ENCODE measurements around the gene NMNAT3. TPM values are rescaled to one million over a fixed set of nuclear protein-coding genes. Genes with fewer than 3 reads are reported as not detected.

Gene NMNAT3
- total RNA-seq, 1 donor from 2014 or later = 10.7 TPM

- intact Hi-C loops (cut with micrococcal nuclease) = no loop called here
Measured at GRCh38 chr3:139670196-139670595, 7.6 kb downstream of the NMNAT3 start.

GRCh38 chr3:139668332-139668731 lies 9.4 kb downstream of the NMNAT3 start:
- Histone ChIP-seq H3K9me3 (replicated peaks) (no peaks in the 10 kb centered on the region), H3K27ac (replicated peaks) (no peak overlapping the region), H3K36me3 (no peaks in the 10 kb centered on the region), H3K27me3 (ENCODE audit: low read depth) (no peaks in the 10 kb centered on the region), H3K4me1 (peaks cover 12% of the 10 kb centered on the region), H3K4me3 (no peak overlapping the region)
- intact Hi-C loops (cut with micrococcal nuclease) = no loop called here
- DNase-seq = no peak
- TF ChIP-seq CTCF (IDR thresholded peaks at IDR 0.05; ENCODE audit: borderline replicate concordance) = no peak

More at GRCh38 chr3:139670196-139670595, 7.6 kb downstream of the NMNAT3 start:
- Histone ChIP-seq H3K27me3 (ENCODE audit: low read depth) (no peaks in the 10 kb centered on the region), H3K4me1 (peaks cover 3% of the 10 kb centered on the region), H3K9me3 (replicated peaks) (no peaks in the 10 kb centered on the region), H3K4me3 (no peak overlapping the region), H3K27ac (replicated peaks) (no peak overlapping the region), H3K36me3 (no peaks in the 10 kb centered on the region)
- no peak for TF ChIP-seq CTCF (IDR thresholded peaks at IDR 0.05; ENCODE audit: borderline replicate concordance)
- DNase-seq = no peak

- Histone ChIP-seq H3K27me3 (ENCODE audit: low read depth) (no peaks in the 10 kb centered on the region), H3K4me1 (peaks cover 12% of the 10 kb centered on the region), H3K9me3 (replicated peaks) (no peaks in the 10 kb centered on the region), H3K27ac (replicated peaks) (no peak overlapping the region), H3K4me3 (no peak overlapping the region), H3K36me3 (no peaks in the 10 kb centered on the region)
- DNase-seq = no peak
- no peak for TF ChIP-seq CTCF (IDR thresholded peaks at IDR 0.05; ENCODE audit: borderline replicate concordance)
- intact Hi-C loops (cut with micrococcal nuclease) = no loop called here
Measured at GRCh38 chr3:139664958-139665357, 12.8 kb downstream of the NMNAT3 start.

- Histone ChIP-seq H3K36me3 (no peaks in the 10 kb centered on the region), H3K27ac (replicated peaks) (no peak overlapping the region), H3K4me3 (no peak overlapping the region), H3K9me3 (replicated peaks) (no peaks in the 10 kb centered on the region), H3K27me3 (ENCODE audit: low read depth) (no peaks in the 10 kb centered on the region), H3K4me1 (peaks cover 22% of the 10 kb centered on the region)
- DNase-seq = no peak
- TF ChIP-seq CTCF (IDR thresholded peaks at IDR 0.05; ENCODE audit: borderline replicate concordance) = no peak
- intact Hi-C loops (cut with micrococcal nuclease) = no loop called here
Measured at GRCh38 chr3:139660269-139660668, 17.5 kb downstream of the NMNAT3 start.

GRCh38 chr3:139659511-139659910 lies 18.3 kb downstream of the NMNAT3 start:
- Histone ChIP-seq H3K36me3 (no peaks in the 10 kb centered on the region), H3K9me3 (replicated peaks) (no peaks in the 10 kb centered on the region), H3K4me3 (no peak overlapping the region), H3K27ac (replicated peaks) (no peak overlapping the region), H3K27me3 (ENCODE audit: low read depth) (no peaks in the 10 kb centered on the region), H3K4me1 (peaks cover 22% of the 10 kb centered on the region)
- intact Hi-C loops (cut with micrococcal nuclease) = no loop called here
- DNase-seq = no peak
- TF ChIP-seq CTCF (IDR thresholded peaks at IDR 0.05; ENCODE audit: borderline replicate concordance) = no peak

GRCh38 chr3:139657936-139658335 lies 19.8 kb downstream of the NMNAT3 start:
- intact Hi-C loops (cut with micrococcal nuclease) = no loop called here
- Histone ChIP-seq H3K4me3 (no peak overlapping the region), H3K27me3 (ENCODE audit: low read depth) (no peaks in the 10 kb centered on the region), H3K36me3 (no peaks in the 10 kb centered on the region), H3K27ac (replicated peaks) (no peak overlapping the region), H3K9me3 (replicated peaks) (no peaks in the 10 kb centered on the region), H3K4me1 (peaks cover 27% of the 10 kb centered on the region)
- no peak for TF ChIP-seq CTCF (IDR thresholded peaks at IDR 0.05; ENCODE audit: borderline replicate concordance)
- DNase-seq = no peak

Data from left ventricle myocardium inferior (tissue), 1 donor.